ENCODE results near the gene PHF13.
"Not testable (repeated sequence)": the region's sequence is repeated elsewhere in the genome, so short reads cannot be mapped to it uniquely, and the experiment has no call there.

Gene PHF13

DNA sequence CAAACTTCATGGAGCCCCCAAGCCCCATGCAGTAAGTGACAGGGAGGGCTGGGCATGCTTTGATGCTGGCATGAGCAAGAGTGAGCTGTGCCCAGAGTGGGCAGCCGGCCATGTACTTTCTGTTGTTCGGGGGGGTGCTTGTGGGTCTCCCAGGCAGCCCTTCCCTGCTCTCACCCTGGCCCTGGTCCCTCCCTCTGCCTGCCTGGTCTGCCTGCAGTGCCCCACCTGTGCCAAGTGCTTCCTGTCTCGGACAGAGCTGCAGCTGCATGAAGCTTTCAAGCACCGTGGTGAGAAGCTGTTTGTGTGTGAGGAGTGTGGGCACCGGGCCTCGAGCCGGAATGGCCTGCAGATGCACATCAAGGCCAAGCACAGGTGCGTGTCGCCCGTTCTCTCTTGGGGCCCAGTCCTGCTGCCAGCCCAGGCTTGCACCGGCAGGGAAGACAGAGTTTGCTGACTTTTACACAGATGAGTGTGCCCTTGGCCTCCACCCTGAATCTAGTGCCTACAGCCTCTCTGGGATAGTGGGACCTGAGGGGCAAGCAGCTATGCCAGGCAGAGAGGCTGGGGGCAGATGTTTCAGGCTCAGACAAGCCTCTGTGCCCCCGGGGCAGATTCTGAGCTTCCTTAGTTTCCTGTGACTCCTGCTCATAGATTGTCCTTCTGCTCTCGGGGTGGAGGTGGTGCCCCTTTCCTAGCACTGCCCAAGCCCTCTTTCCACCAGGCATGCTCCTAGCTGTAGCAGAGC, 26.1 kb upstream of the PHF13 start:
- no peak for DNase-seq

DNA sequence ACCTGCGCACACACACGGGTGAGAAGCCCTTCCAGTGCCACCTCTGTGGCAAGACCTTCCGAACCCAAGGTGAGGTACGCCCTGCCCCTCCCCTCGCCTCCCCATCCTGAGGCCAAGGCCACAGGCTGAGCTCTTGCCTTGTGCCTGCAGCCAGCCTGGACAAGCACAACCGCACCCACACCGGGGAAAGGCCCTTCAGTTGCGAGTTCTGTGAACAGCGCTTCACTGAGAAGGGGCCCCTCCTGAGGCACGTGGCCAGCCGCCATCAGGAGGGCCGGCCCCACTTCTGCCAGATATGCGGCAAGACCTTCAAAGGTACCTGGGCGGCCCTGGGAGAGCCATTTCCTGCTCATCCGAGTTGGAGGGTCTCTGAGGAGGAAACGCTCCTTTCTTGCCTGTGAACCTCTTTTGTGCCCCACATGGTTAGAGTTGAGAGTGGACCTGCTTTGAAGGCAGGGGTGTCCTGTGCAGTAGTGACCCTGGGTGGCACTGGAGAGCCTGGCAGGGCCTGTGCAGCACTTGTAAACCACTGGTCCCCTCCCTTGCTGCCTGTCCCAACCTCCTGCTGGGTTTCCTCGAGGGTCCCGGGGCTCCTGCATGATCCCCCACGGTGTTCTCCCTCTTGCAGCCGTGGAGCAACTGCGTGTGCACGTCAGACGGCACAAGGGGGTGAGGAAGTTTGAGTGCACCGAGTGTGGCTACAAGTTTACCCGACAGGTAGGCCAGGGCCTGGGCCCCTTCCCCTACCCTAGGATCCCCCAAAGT, 25.2 kb upstream of the PHF13 start:
- DNase-seq = no peak

DNA sequence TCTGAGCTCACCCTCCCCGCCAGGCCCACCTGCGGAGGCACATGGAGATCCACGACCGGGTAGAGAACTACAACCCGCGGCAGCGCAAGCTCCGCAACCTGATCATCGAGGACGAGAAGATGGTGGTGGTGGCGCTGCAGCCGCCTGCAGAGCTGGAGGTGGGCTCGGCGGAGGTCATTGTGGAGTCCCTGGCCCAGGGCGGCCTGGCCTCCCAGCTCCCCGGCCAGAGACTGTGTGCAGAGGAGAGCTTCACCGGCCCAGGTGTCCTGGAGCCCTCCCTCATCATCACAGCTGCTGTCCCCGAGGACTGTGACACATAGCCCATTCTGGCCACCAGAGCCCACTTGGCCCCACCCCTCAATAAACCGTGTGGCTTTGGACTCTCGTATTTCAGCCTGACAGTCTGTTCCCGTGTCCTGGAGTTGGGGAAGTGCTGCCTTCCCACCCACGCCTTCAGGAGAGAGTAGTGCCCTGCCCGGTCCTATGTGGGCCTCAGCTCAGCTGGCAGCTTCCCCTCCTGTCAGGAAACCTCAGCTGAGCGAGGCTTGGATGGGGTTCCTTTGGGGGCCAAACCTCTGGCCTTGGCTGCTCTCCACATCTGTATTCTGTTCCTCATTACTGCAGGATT, 24.5 kb upstream of the PHF13 start:
- peak; percentile 58 for DNase-seq

DNA sequence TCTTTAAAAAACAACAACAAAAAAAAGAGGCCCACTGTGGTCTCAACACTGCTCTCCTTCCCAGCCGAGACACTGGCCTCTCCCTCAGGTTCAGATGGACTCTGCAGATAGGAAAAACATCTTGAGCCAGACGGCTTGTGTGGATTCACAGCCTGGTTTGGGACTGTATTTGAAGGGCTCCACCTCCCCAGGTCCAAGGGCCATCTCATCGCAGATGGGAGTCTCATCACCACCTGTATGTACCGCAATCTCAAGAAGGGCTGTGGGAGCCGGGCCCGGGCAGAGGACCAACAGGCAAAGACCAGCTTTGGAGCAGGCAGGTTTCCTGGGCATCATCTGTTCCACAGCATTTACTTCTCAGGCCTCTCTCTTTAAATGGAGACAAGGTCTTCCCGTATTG, 23.5 kb upstream of the PHF13 start:
- no peak for DNase-seq

DNA sequence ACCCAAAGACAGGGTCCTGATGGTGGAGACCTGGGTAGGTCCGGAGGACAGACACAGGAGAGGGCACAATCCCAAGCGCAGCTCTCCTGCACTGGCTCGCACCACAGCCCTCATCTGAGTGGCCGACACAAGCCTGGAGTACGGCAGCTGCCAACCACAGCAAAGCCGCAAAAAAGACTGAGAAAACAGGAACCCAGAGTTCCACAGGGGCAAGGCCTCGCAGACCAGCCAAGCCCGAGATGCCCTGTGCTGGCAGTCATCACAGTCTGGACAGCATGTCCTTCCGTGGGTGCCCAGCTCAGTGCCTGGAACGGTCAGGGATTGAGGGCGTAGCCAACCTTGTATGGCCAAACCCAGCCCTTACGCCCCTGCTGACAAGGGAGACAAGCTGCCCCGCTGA, 22.3 kb upstream of the PHF13 start:
- peak; percentile 69 for DNase-seq

DNA sequence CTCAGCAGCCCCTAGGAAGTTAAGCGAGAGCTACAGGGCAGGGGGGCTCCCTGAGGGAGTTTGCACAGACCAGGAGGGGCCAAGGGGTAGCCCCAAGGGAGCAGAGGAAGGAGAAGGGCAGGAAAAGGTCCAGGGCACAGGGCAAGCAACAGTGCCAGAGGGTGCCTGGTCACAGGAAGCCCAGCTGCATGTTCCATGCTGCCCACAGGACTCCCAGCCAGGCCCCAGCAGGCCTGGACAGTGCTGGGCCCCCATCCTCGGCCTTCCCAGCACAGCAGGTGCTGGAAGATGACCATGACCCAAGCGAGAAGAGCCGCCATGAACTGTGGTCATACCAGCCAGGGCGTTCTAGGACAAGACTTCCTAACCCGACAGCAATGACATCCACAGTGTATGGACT, 21.9 kb upstream of the PHF13 start:
- DNase-seq = no peak

DNA sequence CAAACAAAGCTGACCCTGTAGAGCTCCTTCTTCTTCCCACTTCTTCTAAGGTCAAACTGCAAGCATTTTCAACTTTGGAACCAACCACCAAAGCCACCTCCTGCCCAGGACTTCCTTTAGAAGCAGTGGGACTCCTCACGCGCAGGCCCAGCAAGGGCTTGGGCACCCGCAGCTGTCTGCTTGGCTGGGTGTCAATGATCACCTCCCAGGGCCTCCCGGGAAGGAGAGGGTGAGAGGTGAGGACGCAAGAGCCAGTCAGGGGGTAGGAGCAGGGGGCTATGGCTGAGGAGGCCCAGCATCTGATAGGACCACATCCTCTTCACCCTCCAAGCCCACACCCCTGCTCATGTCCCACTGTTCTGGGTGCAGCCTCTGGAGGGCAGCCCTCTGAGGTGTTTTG, 21.1 kb upstream of the PHF13 start:
- no peak for DNase-seq

DNA sequence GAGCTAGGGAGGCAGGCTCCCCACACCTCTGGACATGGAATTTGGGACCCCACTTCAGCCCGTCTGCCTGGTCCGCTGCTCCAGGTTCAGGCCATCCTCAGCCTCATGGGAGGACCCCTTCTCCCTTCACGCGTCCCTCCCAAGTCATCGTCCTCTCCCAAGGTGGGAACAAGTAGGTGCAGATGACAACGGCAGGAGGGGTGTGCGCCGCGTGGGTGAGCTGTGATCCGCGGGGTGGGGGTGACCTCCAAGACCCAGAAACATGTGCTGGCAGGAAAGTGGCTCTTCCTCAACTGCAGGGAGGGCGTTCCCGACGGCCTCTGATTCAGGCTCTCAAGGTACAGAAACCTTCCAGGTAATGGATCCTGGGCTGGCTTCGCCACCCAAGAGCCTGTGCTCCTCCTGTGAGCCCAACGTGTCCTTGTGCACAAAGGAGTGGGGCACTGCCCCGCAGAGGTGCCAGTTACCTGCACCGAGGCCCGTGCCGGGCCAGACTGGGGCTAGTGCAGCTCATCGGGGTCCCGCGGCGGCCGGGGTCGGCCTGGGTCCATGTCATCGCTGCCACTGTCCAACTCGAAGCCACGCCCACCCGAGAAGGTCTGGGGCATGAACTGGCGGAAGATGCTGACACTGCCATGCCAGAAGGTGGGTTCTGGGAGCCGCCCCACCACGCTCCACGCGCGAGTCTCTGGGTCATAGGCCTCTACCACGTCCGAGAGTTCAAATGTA, 20.5 kb upstream of the PHF13 start:
- DNase-seq = no peak

DNA sequence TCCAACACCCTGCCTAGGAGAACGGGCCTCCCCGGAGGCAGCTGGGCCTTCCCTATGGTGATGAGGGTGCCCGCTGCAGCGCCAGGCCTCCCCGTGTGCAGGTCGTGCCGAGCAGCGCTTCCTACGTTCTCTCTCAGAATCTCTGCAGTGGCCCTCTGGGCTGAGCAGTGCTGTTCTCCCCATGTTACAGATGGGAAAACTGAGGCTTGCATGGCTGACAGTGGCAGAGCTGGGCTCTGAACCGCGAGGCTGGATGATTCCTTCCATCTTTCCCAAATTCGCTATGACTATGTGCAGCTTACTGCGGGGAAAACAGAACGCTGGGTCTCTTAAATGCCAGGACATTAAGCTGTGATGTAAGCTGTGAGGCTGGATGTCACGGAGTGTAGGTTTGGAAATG, 19.7 kb upstream of the PHF13 start:
- DNase-seq = no peak

DNA sequence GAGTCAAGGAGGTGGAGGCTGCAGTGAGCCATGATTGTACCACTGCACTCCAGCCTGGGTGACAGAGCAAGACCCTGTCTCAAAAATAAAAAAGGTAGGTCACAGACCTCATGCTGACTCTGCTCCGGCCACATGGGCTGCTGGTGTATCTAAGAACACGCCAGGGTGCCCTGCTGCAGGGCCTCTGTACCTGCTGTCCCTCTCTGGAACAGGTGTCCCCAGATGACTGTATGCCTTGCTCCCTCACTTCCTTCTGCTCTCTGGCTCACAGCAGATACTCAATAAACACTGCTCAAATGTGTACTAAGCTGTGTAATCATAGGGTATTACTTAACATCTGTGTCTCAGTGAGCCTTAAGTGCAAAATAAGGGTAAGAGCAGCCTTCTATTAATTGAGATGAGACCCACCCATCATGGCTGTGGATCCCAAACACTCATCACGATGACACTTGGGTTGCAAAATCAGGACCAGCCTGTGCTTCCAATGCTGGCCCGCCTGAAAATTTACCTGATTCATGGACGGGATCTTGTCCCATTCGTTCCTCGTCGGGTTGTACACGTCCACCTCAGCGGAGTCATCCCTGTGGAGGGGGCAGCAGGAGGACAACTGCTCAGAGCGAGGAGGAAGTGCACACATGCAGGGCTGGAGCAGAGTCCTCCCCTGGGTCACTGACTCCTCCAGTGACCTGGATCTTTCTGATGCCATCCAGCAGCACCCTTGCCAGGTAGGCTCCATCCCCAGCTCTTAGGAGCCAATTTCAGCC, 18.4 kb upstream of the PHF13 start:
- no peak for DNase-seq

DNA sequence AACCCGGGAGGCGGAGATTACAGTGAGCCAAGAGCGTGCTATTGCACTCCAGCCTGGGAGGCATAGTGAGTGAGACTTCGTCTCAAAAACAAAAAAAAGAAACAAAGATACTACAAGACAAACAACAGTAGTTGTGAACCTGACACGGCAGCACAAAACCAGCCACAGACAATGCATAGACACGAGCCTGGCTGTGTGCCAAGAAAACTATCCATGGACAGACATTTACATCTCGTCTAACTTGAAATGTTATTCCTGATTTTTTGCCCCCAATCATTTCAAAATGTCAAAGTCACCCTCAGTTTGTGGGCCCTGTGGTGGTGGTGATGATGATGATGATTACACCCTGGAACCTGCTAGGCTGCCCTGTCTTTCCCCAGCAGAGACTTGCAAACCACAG, 17.2 kb upstream of the PHF13 start:
- DNase-seq = no peak

DNA sequence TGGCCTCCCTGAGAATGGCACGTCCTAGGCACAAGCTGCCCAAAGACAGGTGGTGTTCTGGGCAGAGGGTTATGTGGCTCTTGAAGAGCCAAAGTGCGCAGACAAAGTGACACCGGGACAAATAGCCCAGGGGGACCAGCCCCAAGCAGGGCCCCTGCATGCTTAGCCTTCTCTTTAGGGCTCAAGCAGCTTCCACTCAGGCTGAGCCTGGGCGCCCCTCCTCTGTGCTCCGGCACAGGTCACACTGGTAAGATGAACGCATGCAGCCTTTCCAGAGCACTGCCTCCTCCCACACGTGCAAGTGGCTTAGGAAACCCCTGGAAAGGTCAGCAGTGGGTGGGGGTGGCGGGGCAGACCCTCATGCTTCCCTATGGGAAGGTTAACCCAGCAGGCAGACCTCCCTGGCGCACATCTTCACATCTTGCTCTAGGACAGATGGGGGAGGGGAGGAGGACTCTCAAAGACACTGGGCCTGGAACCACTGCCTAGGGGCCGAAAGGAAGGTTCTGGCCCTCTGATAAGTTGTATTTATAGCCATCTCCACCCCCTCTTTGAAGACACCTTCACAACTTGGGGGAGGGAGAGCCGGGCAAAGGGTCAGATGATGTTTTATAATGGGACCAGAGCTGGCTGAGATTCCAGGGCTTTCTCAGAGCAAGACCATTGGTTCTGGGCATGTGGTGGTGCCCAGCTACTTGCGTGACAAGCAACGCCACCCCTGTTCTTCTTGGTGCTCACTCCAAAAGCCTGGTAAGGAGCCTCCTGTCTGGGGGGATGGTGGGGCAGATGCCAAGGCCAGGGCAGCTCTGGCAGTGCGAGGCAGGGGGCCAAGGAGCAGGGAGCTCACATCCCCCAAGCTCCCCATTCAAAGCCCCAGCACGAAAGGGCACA, 16.4 kb upstream of the PHF13 start:
- no peak for DNase-seq

DNA sequence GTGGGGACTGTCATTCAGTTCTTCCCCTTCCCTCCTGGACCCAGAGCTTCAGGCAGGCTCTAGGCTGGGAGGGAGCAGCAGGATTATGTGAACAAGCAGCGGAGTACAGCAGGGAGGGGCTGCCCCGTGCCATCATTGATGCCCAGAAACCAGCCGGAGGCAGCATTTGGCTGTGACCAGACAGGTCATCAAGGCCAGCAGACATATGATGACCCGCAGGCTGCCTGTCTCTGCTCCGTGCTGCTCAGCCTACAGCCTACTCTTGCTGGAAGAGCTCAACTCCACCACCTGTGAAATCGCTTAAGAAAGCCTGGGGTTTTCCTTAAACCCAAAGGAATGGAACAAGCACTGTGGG, 15.8 kb upstream of the PHF13 start:
- DNase-seq = no peak

DNA sequence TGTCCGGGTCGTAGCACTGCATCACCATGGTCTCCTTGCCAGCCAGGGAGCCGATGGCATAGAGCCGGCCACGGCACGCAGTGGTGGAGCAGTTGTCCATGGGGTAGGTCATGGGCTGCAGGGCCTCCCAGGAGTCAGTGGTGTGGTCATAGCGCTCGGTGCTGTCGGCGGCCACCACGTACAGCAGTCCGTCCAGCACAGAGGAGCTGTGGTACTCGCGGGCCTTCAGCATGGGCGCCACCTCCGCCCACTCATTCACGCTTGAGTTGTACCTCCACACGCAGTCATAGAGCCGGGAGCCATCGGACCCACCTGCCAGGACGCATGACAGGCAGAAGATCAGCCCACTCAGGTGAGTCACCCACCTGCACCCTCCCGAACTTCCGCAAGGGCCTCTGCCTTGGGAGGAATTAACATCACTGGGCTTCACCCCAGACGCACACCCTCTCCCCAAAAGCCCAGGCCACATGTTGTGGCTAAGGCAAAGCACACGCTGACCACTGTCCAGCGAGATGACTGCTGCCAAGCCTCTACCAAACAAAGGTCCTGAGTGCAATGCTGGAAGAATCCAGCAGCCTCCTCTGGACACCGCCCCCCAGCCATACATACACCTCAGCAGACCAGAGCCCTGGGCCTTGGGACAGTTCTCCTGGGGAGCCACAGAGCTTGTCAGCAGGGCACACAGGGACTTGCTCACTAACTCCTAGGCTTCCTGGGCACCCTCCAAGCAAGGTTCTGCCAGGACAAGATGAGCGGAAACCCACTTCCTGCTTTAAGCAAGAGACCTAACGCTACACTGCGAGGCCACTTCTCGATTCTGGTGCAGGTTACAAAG, 14.2 kb upstream of the PHF13 start:
- DNase-seq = peak; percentile 67

DNA sequence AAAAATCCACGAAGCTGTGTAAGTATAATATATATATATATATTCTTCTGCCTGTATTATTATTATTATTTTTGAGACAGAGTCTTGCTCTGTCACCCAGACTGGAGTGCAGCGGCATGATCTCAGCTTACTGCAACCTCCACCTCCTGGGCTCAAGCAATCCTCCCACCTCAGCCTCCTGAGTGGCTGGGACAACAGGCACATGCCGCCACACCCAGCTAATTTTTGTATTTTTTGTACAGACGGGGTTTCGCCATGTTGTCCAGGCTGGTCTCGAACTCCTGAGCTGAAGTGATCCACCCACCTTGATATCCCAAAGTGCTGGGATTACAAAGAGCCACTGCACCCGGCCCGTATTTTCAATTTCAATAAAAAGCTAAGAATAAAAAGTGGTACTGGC, 13.5 kb upstream of the PHF13 start:
- not testable (repeated sequence) for DNase-seq

DNA sequence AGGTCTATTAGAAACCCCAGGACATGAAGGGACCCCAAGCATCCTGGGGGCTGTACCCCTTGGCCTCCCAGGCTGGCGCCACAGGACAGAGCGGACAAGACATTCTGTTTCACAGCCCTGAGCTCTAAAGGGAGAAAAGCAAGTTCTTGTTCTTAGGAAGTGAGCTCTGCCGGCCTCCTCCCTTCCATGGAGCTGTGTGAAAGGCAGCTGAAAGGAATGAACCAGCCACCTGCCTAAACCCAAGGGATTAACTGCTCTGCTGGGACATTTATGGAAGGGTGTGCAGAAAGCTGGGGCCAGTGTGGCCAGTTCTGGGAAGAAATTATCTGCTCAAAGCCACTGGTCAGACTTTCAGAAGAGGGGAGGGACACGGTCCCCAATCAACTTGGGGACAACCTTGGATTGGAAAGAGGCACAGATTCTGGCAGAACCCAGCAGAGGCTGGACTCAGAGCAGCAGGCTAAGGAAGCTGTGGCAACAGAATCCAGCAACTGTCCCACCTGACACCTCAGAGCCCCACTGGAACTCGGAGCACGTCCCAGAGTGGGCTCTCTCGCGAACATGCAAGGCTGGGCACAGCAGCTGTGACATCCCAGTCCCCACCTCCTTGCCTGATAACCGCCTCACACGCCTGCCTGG, 13.0 kb upstream of the PHF13 start:
- DNase-seq = no peak

DNA sequence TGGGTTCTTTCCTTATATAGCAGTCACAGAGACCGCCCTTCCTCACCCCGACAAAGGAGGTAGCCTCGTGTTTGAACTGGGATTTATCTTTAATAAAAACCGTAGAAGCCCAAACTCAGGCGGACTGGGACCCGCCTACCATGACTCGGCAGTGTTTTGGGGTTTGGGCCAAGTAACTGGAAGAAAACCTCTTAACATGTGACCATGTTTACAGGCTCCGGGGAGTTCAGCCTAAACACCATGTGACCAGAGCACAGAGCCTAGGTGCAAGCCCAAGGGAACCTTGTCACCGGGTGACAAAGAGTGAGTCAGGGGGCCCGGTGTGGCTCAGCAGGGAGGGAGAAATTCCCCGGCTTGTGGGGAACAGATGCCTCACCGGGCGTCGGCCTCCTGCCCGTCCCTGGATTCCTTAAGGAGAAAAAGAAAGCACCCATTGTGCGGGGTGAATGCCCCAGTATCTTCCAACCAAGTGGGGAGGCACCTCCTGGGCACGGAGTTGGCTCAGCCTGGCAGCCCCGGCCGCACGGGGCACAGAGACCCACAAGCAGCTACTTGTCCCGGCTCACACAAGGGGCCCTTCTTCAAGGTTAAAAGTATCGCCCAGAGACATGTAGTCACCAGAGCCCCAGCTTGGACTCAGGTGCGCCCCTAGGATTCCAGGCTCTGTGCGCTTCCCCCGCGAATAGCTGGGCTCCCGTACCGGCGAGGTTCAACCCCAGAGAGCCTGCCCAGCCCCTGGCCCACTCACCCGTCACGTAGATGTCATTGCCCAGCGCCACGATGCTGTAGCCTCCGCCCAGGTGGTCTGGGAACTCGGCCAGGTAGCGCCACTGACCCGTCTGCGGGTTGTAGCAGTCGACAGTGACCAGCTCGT, 12.2 kb upstream of the PHF13 start:
- DNase-seq = peak; percentile 29

DNA sequence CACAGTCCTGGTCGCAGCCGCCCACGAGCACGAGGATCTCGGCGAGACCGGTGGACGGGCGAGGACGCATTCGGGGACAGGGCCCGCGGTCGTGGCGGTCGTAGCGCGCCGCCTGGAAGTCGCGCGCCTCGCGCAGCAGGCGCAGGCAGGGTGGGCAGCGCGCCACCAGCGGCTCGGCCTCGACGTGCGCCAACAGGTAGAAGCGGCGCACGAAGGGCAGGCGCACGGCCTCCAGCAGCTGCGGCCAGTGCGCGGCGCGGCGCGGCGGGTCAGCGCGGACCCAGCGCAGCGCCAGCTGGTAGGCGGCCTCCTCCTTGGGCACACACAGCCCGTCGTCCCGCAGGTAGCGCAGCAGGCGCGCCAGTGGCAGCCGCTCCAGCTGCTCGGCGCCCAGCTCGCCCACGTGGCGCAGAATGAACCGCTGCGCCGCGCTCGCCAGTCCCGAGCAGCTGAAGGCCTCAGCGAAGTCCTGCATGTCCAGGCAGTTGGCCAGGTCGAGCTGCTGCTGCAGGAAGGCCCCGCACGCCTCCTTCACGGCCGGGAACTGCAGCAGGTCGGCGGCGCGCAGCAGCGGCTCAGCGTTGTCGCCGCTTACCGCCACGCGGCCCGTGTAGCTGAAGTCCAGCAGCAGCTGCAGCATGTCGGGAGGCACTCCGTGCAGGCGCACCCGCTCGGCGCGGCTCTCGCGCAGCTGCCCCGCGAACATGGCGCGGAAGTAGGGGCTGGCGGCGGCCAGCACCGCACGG, 11.4 kb upstream of the PHF13 start:
- no peak for DNase-seq

Data from GDM1 (cell line).